ENCODE data around the gene FAM9A. TPM values are rescaled to one million over a fixed set of nuclear protein-coding genes. Genes with fewer than 3 reads are reported as not detected.
"Not testable (repeated sequence)": the region's sequence is repeated elsewhere in the genome, so short reads cannot be mapped to it uniquely, and the experiment has no call there.

Gene FAM9A
- total RNA-seq, 1 donor from 2014 or later: not detected

DNA sequence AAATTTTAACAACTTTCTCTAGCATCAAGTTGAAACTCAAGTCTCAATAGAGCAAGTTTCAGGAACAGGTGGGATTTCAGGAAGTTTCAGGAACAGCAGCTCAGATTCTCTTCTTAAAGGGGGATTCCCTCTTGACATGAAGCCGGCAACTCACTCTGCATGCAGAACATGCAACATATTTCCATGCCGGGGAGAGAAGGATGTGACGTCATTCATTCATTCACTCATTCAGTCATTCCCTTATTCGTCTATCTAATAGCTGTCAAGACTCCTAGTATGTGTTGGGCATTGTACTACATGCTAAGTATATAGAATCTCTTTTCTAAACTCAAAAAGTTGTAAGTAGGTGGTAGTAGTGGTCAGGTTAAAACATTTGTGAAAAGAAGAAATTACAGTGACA is 4.8 kb upstream of the FAM9A start:
- H3K4me3 ChIP-seq: no peak overlapping the region
- no peaks in the 10 kb centered on the region for H3K9me3 ChIP-seq (replicated peaks)
- no peaks in the 10 kb centered on the region for H3K36me3 ChIP-seq
- TF ChIP-seq CTCF (IDR thresholded peaks at IDR 0.05; ENCODE audit: borderline replicate concordance): no peak
- intact Hi-C loops (cut with micrococcal nuclease): no loop called here
- no peaks in the 10 kb centered on the region for H3K4me1 ChIP-seq
- DNase-seq: no peak
- no peaks in the 10 kb centered on the region for H3K27me3 ChIP-seq (ENCODE audit: low read depth)
- no peak overlapping the region for H3K27ac ChIP-seq (replicated peaks)

- no peak for TF ChIP-seq CTCF (IDR thresholded peaks at IDR 0.05; ENCODE audit: borderline replicate concordance)
- DNase-seq: no peak
- no peaks in the 10 kb centered on the region for H3K4me1 ChIP-seq
- no peak overlapping the region for H3K4me3 ChIP-seq
- intact Hi-C loops (cut with micrococcal nuclease): no loop called here
- H3K27ac ChIP-seq (replicated peaks): no peak overlapping the region
- no peaks in the 10 kb centered on the region for H3K9me3 ChIP-seq (replicated peaks)
- H3K36me3 ChIP-seq: no peaks in the 10 kb centered on the region
- H3K27me3 ChIP-seq (ENCODE audit: low read depth): no peaks in the 10 kb centered on the region
Observed at GRCh38 chrX:8805046-8805445, 3.9 kb upstream of the FAM9A start.

DNA sequence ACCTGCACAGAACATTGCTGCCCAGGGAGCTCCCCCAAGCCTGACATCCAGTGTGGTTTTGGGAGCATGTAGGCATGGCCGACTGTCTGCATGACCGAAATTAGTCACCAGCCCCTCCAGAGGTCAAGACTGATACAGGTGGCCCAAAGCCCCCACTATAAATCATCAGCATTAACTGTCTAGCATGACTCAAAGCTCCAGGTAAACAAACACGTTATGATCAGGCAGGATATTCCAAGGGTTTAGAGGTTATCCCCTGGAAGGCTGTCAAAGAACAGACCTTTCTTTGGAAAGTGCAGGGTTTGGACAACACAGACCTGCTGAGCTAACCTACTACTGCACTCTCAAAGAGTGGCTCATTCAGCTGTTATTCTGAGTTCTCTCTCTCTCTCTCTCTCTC is 2.1 kb upstream of the FAM9A start:
- Histone ChIP-seq H3K4me3 (no peak overlapping the region), H3K36me3 (no peaks in the 10 kb centered on the region), H3K27me3 (ENCODE audit: low read depth) (no peaks in the 10 kb centered on the region), H3K9me3 (replicated peaks) (no peaks in the 10 kb centered on the region), H3K4me1 (no peaks in the 10 kb centered on the region), H3K27ac (replicated peaks) (no peak overlapping the region)
- intact Hi-C loops (cut with micrococcal nuclease): no loop called here
- DNase-seq: no peak
- no peak for TF ChIP-seq CTCF (IDR thresholded peaks at IDR 0.05; ENCODE audit: borderline replicate concordance)

GRCh38 chrX:8800351-8800750 is 832 bp downstream of the FAM9A start:
- intact Hi-C loops (cut with micrococcal nuclease); H3K27me3 ChIP-seq (ENCODE audit: low read depth): not testable (repeated sequence)

DNA sequence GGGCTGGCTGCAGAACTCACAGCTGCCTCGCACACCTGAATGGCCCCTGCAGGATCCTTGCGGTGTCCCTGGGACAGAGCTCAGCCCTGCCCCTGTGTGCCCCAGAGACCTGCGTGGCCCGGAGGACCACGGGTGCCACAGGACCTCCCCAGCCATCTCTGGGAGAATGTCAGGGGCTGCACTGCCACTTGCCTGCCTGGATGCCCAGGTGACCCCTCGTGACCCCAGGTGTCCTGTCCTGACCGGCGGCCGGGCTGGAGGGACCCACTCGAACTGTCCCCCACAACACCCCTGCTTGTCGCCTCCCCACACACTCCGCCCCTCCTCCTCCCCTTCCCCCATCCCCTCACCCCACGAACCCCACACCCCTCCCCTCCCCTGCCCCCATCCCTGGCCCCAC is 1.9 kb downstream of the FAM9A start:
- DNase-seq; H3K27me3 ChIP-seq (ENCODE audit: low read depth); H3K9me3 ChIP-seq (replicated peaks); H3K4me3 ChIP-seq; H3K4me1 ChIP-seq; intact Hi-C loops (cut with micrococcal nuclease); H3K27ac ChIP-seq (replicated peaks); H3K36me3 ChIP-seq: not testable (repeated sequence)

More at GRCh38 chrX:8800351-8800750, 832 bp downstream of the FAM9A start:
- H3K4me1 ChIP-seq; H3K36me3 ChIP-seq; H3K27ac ChIP-seq (replicated peaks); H3K4me3 ChIP-seq; DNase-seq; H3K9me3 ChIP-seq (replicated peaks): not testable (repeated sequence)

DNA sequence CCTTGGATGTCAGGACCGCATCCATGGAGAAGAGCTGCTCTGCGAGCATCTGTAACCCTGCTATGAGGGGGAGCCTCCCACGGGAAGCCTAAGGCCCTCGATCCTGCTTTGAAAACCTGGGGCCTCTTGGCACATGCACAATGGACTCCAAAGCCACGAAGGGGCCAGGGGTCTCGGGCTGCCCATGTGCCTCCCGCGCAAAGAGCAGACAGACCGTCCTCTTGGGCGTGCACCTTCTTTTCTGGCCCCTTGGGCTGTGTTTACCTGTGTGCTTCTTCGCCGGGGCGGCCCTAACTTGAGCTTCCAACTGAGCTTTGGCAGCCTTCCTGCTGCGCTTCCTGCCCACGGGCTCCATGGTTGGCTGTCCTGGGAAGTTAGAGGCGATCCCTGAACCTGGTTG is 2.5 kb downstream of the FAM9A start:
- H3K36me3 ChIP-seq; H3K4me3 ChIP-seq; H3K9me3 ChIP-seq (replicated peaks); H3K27ac ChIP-seq (replicated peaks); intact Hi-C loops (cut with micrococcal nuclease); H3K4me1 ChIP-seq; DNase-seq; H3K27me3 ChIP-seq (ENCODE audit: low read depth): not testable (repeated sequence)

GRCh38 chrX:8787119-8787518 is 14.1 kb downstream of the FAM9A start:
- H3K4me3 ChIP-seq; intact Hi-C loops (cut with micrococcal nuclease); H3K27ac ChIP-seq (replicated peaks); H3K36me3 ChIP-seq; H3K4me1 ChIP-seq; DNase-seq; H3K9me3 ChIP-seq (replicated peaks); H3K27me3 ChIP-seq (ENCODE audit: low read depth): not testable (repeated sequence)

GRCh38 chrX:8784162-8784561 is 17.0 kb downstream of the FAM9A start:
- DNase-seq: no peak
- no peaks in the 10 kb centered on the region for H3K9me3 ChIP-seq (replicated peaks)
- no peak overlapping the region for H3K4me3 ChIP-seq
- no peaks in the 10 kb centered on the region for H3K4me1 ChIP-seq
- TF ChIP-seq CTCF (IDR thresholded peaks at IDR 0.05; ENCODE audit: borderline replicate concordance): no peak
- H3K27me3 ChIP-seq (ENCODE audit: low read depth): no peaks in the 10 kb centered on the region
- intact Hi-C loops (cut with micrococcal nuclease): no loop called here
- no peak overlapping the region for H3K27ac ChIP-seq (replicated peaks)
- no peaks in the 10 kb centered on the region for H3K36me3 ChIP-seq

Measured in left ventricle myocardium inferior (tissue), 1 donor.